Activated gamma-delta T cell treated with Interleukin-2 at 50 U/mL for 16 hours (primary cell): ENCODE data around the gene ZDHHC17.
"Not testable (repeated sequence)": the region's sequence is repeated elsewhere in the genome, so short reads cannot be mapped to it uniquely, and the experiment has no call there.

Source experiments
- DNase-seq: peaks from one replicate; pipeline ENCODE4 v3.0.0-alpha.2; 2020

The ZDHHC17 gene, protein sequence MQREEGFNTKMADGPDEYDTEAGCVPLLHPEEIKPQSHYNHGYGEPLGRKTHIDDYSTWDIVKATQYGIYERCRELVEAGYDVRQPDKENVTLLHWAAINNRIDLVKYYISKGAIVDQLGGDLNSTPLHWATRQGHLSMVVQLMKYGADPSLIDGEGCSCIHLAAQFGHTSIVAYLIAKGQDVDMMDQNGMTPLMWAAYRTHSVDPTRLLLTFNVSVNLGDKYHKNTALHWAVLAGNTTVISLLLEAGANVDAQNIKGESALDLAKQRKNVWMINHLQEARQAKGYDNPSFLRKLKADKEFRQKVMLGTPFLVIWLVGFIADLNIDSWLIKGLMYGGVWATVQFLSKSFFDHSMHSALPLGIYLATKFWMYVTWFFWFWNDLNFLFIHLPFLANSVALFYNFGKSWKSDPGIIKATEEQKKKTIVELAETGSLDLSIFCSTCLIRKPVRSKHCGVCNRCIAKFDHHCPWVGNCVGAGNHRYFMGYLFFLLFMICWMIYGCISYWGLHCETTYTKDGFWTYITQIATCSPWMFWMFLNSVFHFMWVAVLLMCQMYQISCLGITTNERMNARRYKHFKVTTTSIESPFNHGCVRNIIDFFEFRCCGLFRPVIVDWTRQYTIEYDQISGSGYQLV

DNA sequence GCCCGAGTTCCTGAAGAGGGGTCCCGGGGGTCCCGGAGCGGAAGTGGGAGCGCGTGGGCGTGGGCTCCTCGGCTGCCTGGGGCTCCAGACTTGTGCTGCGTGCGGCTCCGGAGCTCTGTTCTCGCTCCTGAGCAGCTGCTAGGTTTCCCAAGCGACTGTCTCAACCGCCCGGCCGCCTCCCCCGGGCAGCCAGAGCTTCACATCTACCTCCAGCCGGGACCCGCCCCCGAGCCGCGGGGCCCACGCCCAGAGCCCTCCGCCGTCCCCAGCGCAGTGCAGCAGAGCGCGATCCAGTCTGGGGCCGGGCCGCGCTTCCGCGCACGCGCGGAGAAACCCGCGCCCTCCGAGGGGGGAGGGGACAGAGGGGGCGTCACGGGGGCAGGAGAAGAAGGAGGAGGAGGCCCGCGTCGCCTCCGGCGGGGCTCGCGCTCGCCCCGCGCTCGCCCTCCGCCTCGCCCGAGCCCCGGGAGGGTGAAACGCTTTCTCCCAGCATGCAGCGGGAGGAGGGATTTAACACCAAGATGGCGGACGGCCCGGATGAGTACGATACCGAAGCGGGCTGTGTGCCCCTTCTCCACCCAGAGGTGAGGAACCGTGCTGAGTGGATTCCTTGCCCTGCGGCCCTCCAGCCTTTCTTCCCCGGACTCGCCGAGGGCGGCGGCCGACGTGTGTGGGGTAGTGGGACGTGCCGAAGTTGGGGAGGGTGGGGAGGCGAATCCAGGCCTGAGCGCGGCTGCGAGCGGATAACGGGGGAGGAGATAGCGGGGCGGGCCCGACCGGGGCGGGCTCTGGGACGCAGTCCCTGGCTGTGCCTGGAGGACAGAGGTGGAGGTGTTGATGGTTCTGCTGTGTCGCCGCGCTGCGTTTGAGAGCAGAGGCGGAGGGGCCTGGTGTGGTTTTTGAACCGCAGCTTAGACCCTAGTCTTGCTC is at the start of gene ZDHHC17:
Gene ZDHHC17 (plus strand): TSS at position 370 of the 930 bp plus-strand sequence. CDS start 122 bp downstream, at position 492.
- peak; percentile 92 for DNase-seq

DNA sequence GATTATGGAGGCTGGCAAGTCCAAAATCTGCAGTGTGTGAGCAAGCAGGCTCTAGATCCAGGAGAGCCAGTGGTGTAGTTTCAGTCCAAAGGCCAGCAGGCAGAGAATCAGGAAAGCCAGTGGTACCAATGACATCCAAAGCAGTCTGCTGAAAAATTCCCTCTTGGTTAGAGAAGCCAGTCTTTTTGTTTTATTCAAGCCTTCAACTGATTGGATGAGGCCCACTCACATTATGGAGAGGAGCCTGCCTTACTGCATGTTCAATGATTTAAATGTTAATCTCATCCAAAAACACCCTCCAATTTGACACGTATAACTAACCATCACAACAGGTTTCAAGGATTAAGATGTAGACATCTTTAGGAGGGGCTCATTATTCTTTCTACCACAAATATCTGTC is 49.5 kb upstream of the ZDHHC17 start:
- no peak for DNase-seq

DNA sequence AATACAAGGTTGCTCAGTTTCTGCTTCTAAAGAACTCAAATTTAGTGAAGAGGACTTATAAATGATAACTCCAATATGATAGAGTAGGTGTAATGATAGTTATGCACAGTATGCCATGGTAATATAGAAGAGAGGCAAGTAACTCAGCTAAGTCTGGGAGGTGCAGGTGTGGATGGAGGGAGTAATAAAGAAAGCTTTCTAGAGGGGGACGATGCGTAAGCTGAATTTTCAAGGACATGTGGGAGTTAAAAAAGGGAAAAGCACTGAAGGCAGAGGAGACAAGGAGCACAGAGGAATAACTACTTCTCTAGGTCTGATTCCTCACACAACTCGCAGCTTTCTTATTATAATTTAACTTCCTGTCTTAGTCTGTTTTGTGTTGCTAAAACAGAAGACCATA is 49.1 kb upstream of the ZDHHC17 start:
- DNase-seq: no peak

DNA sequence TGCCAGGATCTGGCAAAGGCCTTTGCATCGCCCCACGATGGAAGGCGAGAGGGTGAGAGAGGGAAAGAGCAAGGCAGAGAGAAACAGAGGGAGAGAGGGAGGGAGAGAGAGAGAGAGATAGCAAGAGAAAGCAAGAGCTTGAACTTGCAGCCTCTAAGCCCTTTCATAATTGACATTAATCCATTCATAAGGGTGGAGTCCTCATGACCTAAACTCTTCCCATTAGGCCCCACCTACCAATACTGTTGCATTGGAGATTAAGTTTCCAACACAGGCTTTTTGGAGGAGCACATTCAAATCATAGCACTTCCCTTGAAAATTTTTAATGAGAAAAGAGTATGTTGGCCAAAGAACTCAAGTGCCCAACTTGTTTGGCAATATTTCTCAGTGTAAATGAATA is 48.6 kb upstream of the ZDHHC17 start:
- DNase-seq: no peak

DNA sequence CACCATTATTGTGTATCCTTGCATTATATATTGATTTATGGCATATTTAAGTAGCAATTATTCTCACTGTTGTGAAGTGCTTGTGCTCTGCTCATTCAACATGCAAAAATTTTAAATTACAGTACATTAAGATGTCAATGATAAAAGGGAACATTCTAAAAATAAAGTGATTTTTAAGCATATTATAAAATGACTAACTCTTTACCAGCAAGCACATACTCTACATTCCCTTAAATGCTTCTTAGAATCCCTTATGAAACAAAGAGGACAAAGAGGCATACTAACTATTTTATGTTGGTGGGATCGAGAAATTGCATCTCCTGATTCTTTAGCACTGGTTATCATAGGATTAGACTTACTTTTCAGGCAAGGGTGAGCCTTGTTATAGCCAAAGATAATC is 46.6 kb upstream of the ZDHHC17 start:
- DNase-seq: no peak

DNA sequence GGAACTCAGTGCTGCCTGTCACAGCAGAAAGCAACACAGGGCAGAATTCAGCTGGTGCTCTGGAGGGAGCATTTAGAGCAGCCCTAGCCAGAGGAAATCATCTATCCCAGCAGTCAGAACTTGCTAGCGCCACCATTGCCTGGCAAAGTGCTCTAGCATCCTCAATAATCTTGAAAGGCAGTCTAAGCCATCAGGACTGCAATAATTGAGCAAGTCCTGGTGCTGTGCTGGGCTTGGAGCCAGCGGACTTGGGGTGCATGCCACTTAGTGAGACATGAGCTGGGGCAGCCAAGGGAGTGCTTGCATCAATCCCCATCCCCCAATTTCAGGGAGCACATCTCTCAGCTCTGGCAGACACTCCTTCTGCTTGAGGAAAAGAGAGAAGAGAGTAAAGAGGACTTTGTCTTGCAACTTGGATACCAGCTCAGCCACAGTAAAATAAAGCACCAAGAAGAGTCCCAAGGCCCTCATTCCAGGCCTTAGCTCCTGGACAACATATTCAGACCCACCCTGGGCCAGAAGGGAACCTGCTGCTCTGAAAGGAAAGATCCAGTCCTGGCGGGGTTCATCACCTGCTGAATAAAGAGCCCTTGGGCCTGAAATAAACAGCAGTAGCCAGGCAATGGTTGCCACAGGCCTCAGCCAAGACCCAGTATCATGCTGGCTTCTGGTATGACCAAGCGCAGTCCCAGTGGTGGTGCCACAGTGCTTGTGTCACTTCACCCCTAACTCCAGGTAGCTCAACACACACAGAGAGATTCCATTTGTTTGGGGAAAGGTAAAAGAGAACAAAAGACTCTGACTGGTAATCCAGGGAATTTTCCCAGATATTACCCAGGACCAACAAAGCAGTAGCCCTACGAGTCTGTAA is 44.5 kb upstream of the ZDHHC17 start:
- DNase-seq: no peak

DNA sequence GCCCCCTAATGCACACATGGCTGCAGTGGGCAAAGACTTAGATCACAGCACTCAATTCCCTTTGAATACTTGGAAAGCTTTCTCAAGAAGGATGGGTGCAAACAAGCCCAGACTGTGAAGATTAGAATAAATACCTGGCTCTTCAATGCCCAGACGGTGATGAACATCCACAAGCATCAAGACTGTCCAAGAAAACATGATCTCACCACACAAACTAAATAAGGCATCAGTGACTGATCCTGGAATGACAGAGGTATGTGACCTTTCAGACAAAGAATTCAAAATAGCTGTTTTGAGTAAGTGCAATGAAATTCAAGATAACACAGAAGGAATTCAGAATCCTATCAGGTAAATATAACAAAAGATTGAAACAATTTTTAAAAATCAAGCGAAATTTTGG is 43.8 kb upstream of the ZDHHC17 start:
- DNase-seq: no peak

DNA sequence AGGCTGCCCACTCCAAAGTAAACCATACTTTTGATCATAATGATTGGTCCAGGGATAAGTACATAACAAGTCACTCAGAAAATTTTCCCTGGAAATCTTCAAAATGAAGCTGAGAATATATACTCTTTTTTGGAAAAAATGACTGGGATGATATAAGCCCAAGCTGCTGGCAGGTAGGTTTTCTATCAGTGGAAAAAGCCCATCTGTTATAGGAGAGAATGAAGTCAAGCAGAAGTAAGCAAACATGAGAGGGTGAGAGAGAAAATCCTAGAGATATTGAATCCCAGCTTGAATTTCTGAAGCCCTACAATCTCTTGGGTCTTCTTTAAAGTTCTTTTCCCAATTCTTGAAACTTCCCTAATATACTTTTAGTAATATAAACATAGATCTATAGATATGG is 37.3 kb upstream of the ZDHHC17 start:
- no peak for DNase-seq

DNA sequence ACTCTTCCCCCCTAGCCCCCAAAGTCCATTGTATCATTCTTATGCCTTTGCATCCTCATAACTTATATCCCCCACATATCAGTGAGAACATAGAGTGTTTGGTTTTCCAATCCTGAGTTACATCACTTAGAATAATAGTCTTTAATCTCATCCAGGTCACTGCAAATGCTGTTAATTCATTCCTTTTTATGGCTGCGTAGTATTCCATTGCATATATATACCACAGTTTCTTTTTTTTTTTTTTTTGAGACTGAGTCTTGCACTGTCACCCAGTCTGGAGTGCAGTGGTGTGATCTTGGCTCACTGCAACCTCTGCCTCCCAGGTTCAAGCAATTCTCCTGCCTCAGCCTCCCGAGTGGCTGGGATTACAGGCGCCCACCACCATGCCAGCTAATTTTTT is 31.7 kb upstream of the ZDHHC17 start:
- not testable (repeated sequence) for DNase-seq

DNA sequence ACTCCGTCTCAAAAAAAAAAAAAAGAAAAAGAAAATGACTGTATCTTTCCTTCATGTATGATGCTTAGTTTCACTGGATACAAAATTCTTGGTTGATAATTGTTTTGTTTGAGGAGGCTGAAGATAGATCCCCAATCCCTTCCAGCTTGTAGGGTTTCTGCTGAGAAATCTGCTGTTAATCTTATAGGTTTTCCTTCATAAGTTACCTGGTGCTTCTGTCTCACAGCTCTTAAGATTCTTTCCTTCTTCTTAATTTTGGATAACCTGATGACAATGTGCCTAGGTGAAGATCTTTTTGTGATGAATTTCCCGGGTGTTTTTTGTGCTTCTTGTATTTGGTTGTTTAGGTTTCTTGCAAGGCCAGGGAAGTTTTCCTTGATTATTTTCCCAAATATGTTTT is 26.2 kb upstream of the ZDHHC17 start:
- DNase-seq: not testable (repeated sequence)

DNA sequence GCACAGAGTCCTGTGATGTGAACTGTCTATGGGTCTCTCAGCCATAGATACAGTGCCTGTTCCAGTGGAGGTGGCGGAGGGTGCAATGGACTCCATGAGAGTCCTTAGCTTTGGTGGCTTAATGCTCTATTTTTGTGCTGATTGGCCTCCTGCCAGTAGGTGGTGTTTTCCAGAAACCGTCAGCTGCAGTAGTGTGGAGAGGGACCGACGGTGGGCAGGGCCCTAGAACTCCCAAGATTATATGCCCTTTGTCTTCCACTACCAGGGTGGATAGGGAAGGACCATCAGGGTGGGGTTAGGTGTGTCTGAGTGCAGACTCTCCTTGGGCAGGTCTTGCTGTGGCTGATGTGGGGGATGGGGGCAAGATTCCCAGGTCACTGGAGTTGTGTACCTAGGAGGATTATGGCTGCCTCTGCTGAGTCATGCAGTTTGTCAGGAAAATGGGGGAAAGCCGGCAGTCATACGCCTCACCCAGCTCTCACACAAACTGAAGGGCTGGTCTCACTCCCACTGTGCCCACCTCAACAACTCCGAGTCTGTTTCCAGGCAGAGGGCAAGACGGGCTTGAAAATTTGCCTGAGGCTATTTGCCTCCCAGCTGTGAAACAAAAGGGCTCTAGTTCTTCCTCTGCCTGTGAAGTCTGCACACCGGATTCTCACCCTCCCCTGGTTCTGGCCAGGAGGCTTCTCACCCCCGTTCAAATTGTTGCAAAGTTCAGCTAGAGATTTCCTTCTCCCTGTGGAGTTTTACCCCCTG is 24.9 kb upstream of the ZDHHC17 start:
- DNase-seq: no peak

DNA sequence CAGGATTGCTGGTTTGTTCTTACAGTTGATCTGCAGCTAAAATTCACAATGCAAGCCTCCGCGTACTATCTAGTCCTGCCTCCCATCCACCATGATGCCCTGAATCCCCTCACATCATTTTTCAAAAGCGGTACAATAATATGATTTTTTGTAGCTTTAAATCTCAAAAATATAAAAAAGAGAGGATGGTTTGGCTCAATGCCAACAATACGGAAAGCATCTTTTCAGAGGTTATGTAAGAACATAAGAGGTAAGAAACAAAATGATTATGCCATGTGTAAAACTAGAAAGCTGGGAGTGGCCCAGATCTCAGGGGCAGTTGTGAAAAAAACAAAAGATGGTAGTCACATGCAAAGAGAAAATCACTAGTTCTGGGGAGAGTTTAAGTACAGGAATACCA is 24.0 kb upstream of the ZDHHC17 start:
- DNase-seq: no peak

DNA sequence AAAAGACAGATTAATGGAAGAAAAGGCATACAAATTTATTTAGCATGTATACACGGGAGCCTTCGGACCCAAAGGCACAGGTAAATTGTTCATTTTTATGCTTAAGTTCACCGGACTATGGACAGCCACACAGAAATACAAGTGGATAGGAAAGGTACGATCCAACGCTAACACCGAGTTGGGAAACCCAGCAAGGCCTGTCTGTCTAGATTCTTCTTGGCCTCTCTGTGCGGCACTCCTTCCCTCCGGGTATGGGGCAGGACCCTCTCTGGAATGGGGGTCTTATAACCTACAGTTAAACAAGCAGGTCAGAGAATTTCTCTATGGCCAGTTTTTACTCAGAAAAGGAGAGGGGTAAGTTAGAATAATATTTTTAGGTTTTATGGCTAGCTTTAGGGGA is 23.4 kb upstream of the ZDHHC17 start:
- DNase-seq: no peak

DNA sequence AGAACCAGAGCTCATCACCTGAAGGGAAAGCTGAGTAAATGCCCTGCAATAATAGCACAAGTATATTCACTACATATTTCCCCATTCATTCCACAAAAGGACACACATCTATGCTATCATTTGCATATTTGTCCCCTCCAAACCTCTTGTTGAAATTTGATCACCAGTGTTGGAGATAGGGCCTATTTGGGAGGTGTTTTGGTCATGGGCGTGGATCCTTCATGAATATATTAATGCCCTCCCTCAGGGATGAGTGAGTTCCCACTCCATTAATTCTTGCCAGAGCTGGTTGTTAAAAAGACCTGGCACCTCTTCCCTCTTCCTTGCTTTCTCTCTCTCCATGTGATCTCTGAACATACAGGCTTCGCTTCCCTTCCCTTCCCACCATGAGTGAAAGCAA is 18.6 kb upstream of the ZDHHC17 start:
- no peak for DNase-seq

DNA sequence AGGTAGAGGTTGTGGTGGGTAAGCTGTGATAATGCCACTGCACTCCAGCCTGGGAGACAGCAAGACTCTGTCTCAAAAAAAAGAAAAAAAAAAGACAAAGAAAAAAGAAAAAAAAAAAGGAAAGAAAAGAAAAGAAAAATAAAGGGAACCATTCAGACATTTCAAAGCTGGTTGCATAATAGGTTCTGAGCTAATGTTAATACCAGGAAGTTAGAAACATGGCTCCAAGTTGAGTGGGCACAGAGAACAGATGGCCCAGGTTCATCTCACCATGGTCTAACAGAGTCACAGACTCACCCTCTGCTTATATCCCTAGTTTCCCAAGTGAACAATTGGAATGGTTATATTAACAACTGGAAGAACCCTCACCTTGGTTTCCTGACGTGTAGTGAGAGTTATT is 17.4 kb upstream of the ZDHHC17 start:
- DNase-seq: no peak

DNA sequence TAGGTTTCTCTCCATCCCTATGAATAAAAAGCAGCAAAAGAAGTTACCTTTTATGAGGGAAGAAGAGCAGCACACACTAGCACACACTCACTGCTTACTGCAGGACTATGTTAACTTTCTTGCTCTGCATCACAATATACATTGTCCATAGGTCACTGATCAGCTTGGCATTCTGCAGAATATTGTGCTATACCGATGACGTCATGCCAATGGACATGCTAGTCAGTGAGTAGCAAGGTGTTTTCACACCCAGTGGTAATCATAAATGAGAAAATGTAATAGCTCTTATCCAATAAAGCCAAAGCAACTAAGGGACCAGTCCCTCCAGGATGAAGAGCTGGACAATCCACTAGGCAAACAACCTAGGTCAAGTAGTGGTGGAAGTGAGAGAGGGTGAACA is 16.7 kb upstream of the ZDHHC17 start:
- DNase-seq: no peak

DNA sequence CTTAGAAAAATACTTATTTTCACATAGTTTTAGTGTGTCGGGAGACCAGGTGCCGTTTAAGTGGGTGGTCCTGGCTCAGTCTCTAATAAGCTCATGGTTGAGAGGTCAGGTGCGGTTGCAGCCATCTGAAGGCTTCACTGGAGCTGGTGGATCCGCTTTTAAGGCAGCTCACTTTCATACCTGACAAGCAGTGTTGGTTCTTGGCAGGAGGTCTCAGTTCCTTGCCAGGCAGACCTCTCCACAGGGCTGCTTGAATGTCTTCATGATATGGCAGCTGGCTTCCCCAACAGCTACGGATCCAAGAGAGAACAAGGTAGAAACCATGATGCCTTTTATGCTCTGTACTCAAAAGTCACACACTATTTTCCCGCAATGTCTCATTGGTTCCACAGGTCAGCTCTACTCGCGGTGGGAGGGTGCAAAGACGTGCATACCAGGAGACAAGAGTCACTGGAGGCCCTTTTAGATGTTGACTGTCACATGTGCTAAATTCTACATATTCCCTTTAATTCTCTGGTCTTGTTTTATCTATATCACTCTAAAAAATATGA is 8.0 kb upstream of the ZDHHC17 start:
- no peak for DNase-seq

DNA sequence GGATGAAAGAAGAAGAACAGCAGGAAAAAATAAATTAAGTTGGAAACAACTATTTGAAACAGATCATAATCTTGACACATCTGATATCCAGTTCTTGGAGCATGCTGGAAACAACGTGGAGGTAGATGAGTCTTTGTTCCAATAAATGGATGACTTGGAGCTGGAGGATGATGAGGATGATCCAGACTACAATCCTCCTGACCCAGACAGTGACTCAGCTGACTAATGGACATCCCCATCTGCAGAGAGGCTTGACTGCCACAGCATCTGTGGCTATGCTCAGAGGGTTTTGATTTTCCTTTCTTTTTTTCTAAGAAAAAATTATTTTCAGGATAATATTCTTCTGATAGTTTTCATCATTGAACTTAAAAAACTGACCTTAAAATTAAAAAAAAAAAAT is 6.2 kb upstream of the ZDHHC17 start:
- DNase-seq: no peak

DNA sequence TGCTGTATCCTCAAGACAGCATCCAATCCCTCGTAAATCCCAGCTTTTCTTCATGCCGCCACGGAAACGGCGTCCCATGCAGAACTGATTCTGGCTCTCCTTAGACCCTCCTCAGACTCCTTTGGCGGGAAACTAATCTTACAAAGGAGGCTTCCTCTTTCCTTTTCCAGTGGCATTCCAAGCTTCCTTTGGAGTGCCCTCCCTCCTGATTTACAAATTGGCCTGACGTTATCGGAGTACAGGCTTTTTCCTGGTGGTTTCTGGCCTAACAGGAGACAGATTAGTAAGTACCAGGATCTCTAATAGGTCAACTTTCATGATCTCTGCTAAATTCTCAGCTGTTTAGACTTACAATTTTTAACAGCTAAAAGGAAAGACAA is 1.3 kb upstream of the ZDHHC17 start:
- DNase-seq: no peak

DNA sequence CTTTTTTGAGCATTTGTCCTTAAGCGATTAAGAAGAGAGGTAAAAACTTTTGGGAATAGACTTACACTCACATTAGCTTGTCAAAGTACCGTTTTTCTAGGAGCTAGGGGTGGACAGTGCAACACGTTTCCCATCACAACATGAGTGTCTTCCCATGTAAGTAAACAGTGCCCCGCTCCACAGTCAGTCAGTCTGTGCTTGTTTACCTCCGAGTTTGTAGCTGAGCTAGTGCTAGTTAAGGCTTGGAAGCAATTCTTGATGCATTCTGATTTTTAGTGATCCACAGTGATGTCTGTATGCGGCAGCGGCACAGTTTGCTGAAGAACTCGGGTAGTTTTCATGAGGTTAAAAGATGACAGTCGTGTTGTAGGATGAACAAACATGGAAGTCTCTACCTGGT is 941 bp downstream of the ZDHHC17 start:
- no peak for DNase-seq

DNA sequence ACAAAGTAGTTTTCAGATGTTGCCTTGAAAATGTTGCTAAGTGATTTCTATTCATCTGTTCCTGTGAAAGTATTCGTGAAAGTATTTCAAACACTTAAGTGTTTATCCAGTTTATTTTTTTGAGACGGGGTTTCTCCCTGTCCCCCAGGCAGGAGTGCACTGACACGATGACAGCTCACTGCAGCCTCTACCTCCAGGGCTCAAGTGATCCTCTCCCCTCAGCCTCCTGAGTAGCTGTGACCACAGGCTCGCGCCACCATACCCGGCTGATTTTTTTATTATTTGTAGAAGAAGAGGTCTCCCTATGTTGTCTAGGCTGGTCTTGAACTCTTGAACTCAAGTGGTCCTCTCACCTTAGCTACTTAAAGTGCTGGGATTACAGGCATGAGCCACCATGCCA is 1.7 kb downstream of the ZDHHC17 start:
- DNase-seq: no peak

DNA sequence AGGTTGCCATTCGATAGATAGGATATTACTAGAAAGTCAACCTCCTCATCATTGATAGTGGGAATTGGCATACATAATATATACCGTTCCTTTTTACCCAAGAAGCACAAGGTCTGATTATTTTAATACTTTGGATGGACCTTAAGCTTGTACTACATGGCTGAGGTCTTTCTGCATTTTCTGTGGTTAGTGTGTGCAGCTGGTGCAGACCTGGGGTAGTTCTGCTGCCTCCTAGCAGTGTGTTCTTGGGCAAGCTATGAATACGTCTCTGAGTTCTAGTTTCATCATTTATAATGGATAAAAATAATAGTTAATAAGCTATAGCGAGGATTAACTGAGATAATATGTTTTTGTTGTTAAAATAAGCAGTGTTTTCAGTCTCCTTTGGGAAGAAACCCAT is 2.2 kb downstream of the ZDHHC17 start:
- no peak for DNase-seq
